ENCODE results near the gene DUSP11.
"Not testable (repeated sequence)": the region's sequence is repeated elsewhere in the genome, so short reads cannot be mapped to it uniquely, and the experiment has no call there.

The DUSP11 gene

GRCh38 chr2:73822276-73822675 is 42.4 kb upstream of the DUSP11 start:
- no peaks in the 10 kb centered on the region for H3K36me3 ChIP-seq (ENCODE audit: control insufficient read depth in 5 of 5, insufficient read depth in 5 of 5, low read length in 5 of 5)
- peaks cover 0 to 7% (median 4%) of the 10 kb centered on the region in 5 donors for H3K4me1 ChIP-seq (ENCODE audit: control insufficient read depth in 5 of 5, insufficient read depth in 5 of 5, low read length in 5 of 5)
- H3K9me3 ChIP-seq (ENCODE audit: control insufficient read depth in 5 of 5, low read length in 5 of 5): no peaks in the 10 kb centered on the region
- H3K4me3 ChIP-seq (ENCODE audit: low read depth in 1 of 5, low read length in 5 of 5): no peak overlapping the region
- H3K27me3 ChIP-seq (ENCODE audit: control insufficient read depth in 5 of 5, insufficient read depth in 4 of 5, low read length in 5 of 5): peaks cover 0 to 8% (median 0%) of the 10 kb centered on the region in 5 donors
- H3K27ac ChIP-seq (ENCODE audit: low read depth, low read length): no peak overlapping the region
- H3K9ac ChIP-seq (ENCODE audit: low read length in 5 of 5): no peak overlapping the region

DNA sequence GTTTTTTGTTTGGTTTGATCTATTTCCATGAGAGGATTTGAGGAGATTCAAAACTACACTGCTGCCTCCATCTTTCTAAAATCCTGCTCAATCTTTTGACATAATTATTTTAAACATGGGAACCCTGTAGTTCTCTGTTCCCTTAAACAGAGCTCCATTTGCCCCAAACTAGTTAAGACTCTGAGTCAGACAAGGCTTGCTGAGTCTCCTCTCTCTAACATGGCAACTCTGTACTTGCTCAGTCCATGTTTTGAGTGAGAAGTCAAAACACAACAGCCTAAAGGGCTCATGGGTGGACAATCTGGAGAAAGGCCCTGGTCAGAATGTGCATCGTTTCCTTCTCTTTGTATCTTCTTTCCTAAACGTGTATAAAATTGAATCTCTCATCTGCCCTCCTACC is 41.8 kb upstream of the DUSP11 start:
- Histone ChIP-seq H3K36me3 (ENCODE audit: control insufficient read depth in 5 of 5, insufficient read depth in 5 of 5, low read length in 5 of 5) (no peaks in the 10 kb centered on the region), H3K9ac (ENCODE audit: low read length in 5 of 5) (no peak overlapping the region), H3K27ac (ENCODE audit: low read depth, low read length) (no peak overlapping the region), H3K27me3 (ENCODE audit: control insufficient read depth in 5 of 5, insufficient read depth in 4 of 5, low read length in 5 of 5) (peaks cover 0 to 8% (median 1%) of the 10 kb centered on the region in 5 donors), H3K9me3 (ENCODE audit: control insufficient read depth in 5 of 5, low read length in 5 of 5) (no peaks in the 10 kb centered on the region), H3K4me3 (ENCODE audit: low read depth in 1 of 5, low read length in 5 of 5) (no peak overlapping the region), H3K4me1 (ENCODE audit: control insufficient read depth in 5 of 5, insufficient read depth in 5 of 5, low read length in 5 of 5) (peaks cover 0 to 7% (median 4%) of the 10 kb centered on the region in 5 donors)

- Histone ChIP-seq H3K4me1 (ENCODE audit: control insufficient read depth in 5 of 5, insufficient read depth in 5 of 5, low read length in 5 of 5) (peaks cover 0 to 7% (median 4%) of the 10 kb centered on the region in 5 donors), H3K27ac (ENCODE audit: low read depth, low read length) (no peak overlapping the region), H3K9ac (ENCODE audit: low read length in 5 of 5) (no peak overlapping the region), H3K4me3 (ENCODE audit: low read depth in 1 of 5, low read length in 5 of 5) (no peak overlapping the region), H3K9me3 (ENCODE audit: control insufficient read depth in 5 of 5, low read length in 5 of 5) (no peaks in the 10 kb centered on the region), H3K36me3 (ENCODE audit: control insufficient read depth in 5 of 5, insufficient read depth in 5 of 5, low read length in 5 of 5) (no peaks in the 10 kb centered on the region), H3K27me3 (ENCODE audit: control insufficient read depth in 5 of 5, insufficient read depth in 4 of 5, low read length in 5 of 5) (peaks cover 0 to 8% (median 6%) of the 10 kb centered on the region in 5 donors)
Observed at GRCh38 chr2:73821227-73821626, 41.3 kb upstream of the DUSP11 start.

GRCh38 chr2:73818296-73818695 is 38.4 kb upstream of the DUSP11 start:
- peaks cover 0 to 17% (median 8%) of the 10 kb centered on the region in 5 donors for H3K27me3 ChIP-seq (ENCODE audit: control insufficient read depth in 5 of 5, insufficient read depth in 4 of 5, low read length in 5 of 5)
- H3K4me1 ChIP-seq (ENCODE audit: control insufficient read depth in 5 of 5, insufficient read depth in 5 of 5, low read length in 5 of 5): no peaks in the 10 kb centered on the region
- no peaks in the 10 kb centered on the region for H3K36me3 ChIP-seq (ENCODE audit: control insufficient read depth in 5 of 5, insufficient read depth in 5 of 5, low read length in 5 of 5)
- no peak overlapping the region for H3K4me3 ChIP-seq (ENCODE audit: low read depth in 1 of 5, low read length in 5 of 5)
- H3K9me3 ChIP-seq (ENCODE audit: control insufficient read depth in 5 of 5, low read length in 5 of 5): no peaks in the 10 kb centered on the region
- H3K9ac ChIP-seq (ENCODE audit: low read length in 5 of 5): no peak overlapping the region
- H3K27ac ChIP-seq (ENCODE audit: low read depth, low read length): no peak overlapping the region

DNA sequence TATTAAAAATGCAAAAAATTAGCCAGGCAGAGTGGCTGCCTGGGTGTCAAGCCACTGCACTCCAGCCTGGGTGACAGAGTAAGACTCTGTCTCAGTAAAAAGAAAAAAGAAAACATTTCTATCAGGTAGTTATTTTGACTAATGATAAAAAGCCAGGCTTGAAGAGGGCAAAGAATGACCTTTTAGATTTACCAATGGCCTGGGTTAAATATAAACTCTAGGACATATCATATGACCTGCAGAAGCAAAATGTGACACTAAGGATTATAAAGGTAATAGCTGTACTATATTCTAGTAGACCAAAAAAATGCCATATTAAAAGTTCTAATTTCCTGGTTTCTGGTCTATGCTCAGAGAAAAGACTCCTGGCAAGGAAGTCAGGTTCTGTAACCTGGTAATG is 32.7 kb upstream of the DUSP11 start:
- Histone ChIP-seq H3K4me1 (ENCODE audit: control insufficient read depth in 5 of 5, insufficient read depth in 5 of 5, low read length in 5 of 5) (no peaks in the 10 kb centered on the region), H3K9me3 (ENCODE audit: control insufficient read depth in 5 of 5, low read length in 5 of 5) (no peaks in the 10 kb centered on the region), H3K36me3 (ENCODE audit: control insufficient read depth in 5 of 5, insufficient read depth in 5 of 5, low read length in 5 of 5) (no peaks in the 10 kb centered on the region), H3K4me3 (ENCODE audit: low read depth in 1 of 5, low read length in 5 of 5) (no peak overlapping the region), H3K9ac (ENCODE audit: low read length in 5 of 5) (no peak overlapping the region), H3K27ac (ENCODE audit: low read depth, low read length) (no peak overlapping the region), H3K27me3 (ENCODE audit: control insufficient read depth in 5 of 5, insufficient read depth in 4 of 5, low read length in 5 of 5) (peaks cover 0 to 10% (median 8%) of the 10 kb centered on the region in 5 donors)

DNA sequence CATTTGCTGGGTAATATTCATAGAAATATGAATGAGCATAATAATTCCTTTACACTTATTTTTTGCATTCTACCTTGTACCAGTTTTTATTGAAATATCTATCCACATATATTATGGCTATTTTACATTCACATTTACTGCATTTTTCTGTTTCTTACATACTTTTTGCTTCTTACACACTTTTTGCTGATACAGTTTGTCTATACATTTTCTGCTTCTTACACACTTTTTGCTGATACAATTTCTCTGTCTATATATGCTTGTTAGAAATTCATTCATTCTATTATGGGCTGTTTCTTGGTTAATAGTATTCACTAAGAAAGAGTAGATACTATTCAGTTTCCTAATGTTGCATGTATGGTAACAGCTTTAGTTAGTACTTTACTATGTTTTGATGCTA is 32.0 kb upstream of the DUSP11 start:
- no peak overlapping the region for H3K4me3 ChIP-seq (ENCODE audit: low read depth in 1 of 5, low read length in 5 of 5)
- peaks cover 0 to 10% (median 8%) of the 10 kb centered on the region in 5 donors for H3K27me3 ChIP-seq (ENCODE audit: control insufficient read depth in 5 of 5, insufficient read depth in 4 of 5, low read length in 5 of 5)
- H3K9me3 ChIP-seq (ENCODE audit: control insufficient read depth in 5 of 5, low read length in 5 of 5): no peaks in the 10 kb centered on the region
- H3K27ac ChIP-seq (ENCODE audit: low read depth, low read length): no peak overlapping the region
- no peaks in the 10 kb centered on the region for H3K36me3 ChIP-seq (ENCODE audit: control insufficient read depth in 5 of 5, insufficient read depth in 5 of 5, low read length in 5 of 5)
- H3K9ac ChIP-seq (ENCODE audit: low read length in 5 of 5): no peak overlapping the region
- H3K4me1 ChIP-seq (ENCODE audit: control insufficient read depth in 5 of 5, insufficient read depth in 5 of 5, low read length in 5 of 5): no peaks in the 10 kb centered on the region

- not testable (repeated sequence) for H3K9me3 ChIP-seq (ENCODE audit: control insufficient read depth in 5 of 5, low read length in 5 of 5); H3K4me3 ChIP-seq (ENCODE audit: low read depth in 1 of 5, low read length in 5 of 5); H3K27me3 ChIP-seq (ENCODE audit: control insufficient read depth in 5 of 5, insufficient read depth in 4 of 5, low read length in 5 of 5); H3K9ac ChIP-seq (ENCODE audit: low read length in 5 of 5); H3K27ac ChIP-seq (ENCODE audit: low read depth, low read length); H3K36me3 ChIP-seq (ENCODE audit: control insufficient read depth in 5 of 5, insufficient read depth in 5 of 5, low read length in 5 of 5)
- peaks cover 0 to 10% (median 6%) of the 10 kb centered on the region in 5 donors for H3K4me1 ChIP-seq (ENCODE audit: control insufficient read depth in 5 of 5, insufficient read depth in 5 of 5, low read length in 5 of 5)
Observed at GRCh38 chr2:73783883-73784282, 4.0 kb upstream of the DUSP11 start, which contains the start of gene C2orf78. C2orf78 (plus strand) TSS chr2:73784183; CDS start chr2:73784310, 127 bp downstream.

GRCh38 chr2:73783402-73783801 is 3.5 kb upstream of the DUSP11 start:
- not testable (repeated sequence) for H3K4me3 ChIP-seq (ENCODE audit: low read depth in 1 of 5, low read length in 5 of 5)

GRCh38 chr2:73780237-73780582 is 307 bp upstream of the DUSP11 start:
- Histone ChIP-seq H3K9ac (ENCODE audit: low read length in 5 of 5) (peak overlapping the region in 3 of 5 donors; percentile 23 to 92 (median 89)), H3K27ac (ENCODE audit: low read depth, low read length) (peak overlapping the region; percentile 82), H3K9me3 (ENCODE audit: control insufficient read depth in 5 of 5, low read length in 5 of 5) (no peaks in the 10 kb centered on the region), H3K4me1 (ENCODE audit: control insufficient read depth in 5 of 5, insufficient read depth in 5 of 5, low read length in 5 of 5) (peaks cover 2 to 19% (median 15%) of the 10 kb centered on the region in 5 donors), H3K4me3 (ENCODE audit: low read depth in 1 of 5, low read length in 5 of 5) (peak overlapping the region; percentile 85 to 98 (median 95)), H3K27me3 (ENCODE audit: control insufficient read depth in 5 of 5, insufficient read depth in 4 of 5, low read length in 5 of 5) (no peaks in the 10 kb centered on the region), H3K36me3 (ENCODE audit: control insufficient read depth in 5 of 5, insufficient read depth in 5 of 5, low read length in 5 of 5) (peaks cover 6 to 14% (median 13%) of the 10 kb centered on the region in 5 donors)

More at GRCh38 chr2:73783402-73783801, 3.5 kb upstream of the DUSP11 start:
- H3K4me1 ChIP-seq (ENCODE audit: control insufficient read depth in 5 of 5, insufficient read depth in 5 of 5, low read length in 5 of 5): peaks cover 2 to 15% (median 11%) of the 10 kb centered on the region in 5 donors
- H3K9ac ChIP-seq (ENCODE audit: low read length in 5 of 5); H3K27ac ChIP-seq (ENCODE audit: low read depth, low read length); H3K36me3 ChIP-seq (ENCODE audit: control insufficient read depth in 5 of 5, insufficient read depth in 5 of 5, low read length in 5 of 5); H3K9me3 ChIP-seq (ENCODE audit: control insufficient read depth in 5 of 5, low read length in 5 of 5); H3K27me3 ChIP-seq (ENCODE audit: control insufficient read depth in 5 of 5, insufficient read depth in 4 of 5, low read length in 5 of 5): not testable (repeated sequence)

- Histone ChIP-seq H3K9ac (ENCODE audit: low read length in 5 of 5) (peak overlapping the region; percentile 53 to 92 (median 84)), H3K4me1 (ENCODE audit: control insufficient read depth in 5 of 5, insufficient read depth in 5 of 5, low read length in 5 of 5) (peaks cover 2 to 19% (median 15%) of the 10 kb centered on the region in 5 donors), H3K36me3 (ENCODE audit: control insufficient read depth in 5 of 5, insufficient read depth in 5 of 5, low read length in 5 of 5) (peaks cover 14 to 25% (median 23%) of the 10 kb centered on the region in 5 donors), H3K4me3 (ENCODE audit: low read depth in 1 of 5, low read length in 5 of 5) (peak overlapping the region; percentile 85 to 98 (median 95))
- not testable (repeated sequence) for H3K27me3 ChIP-seq (ENCODE audit: control insufficient read depth in 5 of 5, insufficient read depth in 4 of 5, low read length in 5 of 5); H3K27ac ChIP-seq (ENCODE audit: low read depth, low read length); H3K9me3 ChIP-seq (ENCODE audit: control insufficient read depth in 5 of 5, low read length in 5 of 5)
Observed at GRCh38 chr2:73778867-73779466, 936 bp downstream of the DUSP11 start.

All from subcutaneous abdominal adipose tissue (tissue), 5 donors.